NB4 (cell line): ENCODE results near the gene STK40.

Experiments
- POLR2A ChIP-seq: IDR thresholded peaks from 2 replicates; pipeline ENCODE4 v1.6.1; 2011; ENCODE audit warnings: mild to moderate bottlenecking; ENCODE audit not compliant: insufficient read length; ENCODE audit errors: extremely low read depth
- TF ChIP-seq, protein P1 (sequence below): IDR thresholded peaks from 2 replicates; pipeline ENCODE4 v1.6.1; 2011; ENCODE audit warnings: low read depth, low read length
- TF ChIP-seq, protein P2 (sequence below): IDR thresholded peaks from one replicate; pipeline ENCODE4 v1.5.1; 2012; ENCODE audit warnings: low read depth, low read length

- TF ChIP-seq, protein P1, sequence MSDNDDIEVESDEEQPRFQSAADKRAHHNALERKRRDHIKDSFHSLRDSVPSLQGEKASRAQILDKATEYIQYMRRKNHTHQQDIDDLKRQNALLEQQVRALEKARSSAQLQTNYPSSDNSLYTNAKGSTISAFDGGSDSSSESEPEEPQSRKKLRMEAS: no peak
- TF ChIP-seq, protein P2, sequence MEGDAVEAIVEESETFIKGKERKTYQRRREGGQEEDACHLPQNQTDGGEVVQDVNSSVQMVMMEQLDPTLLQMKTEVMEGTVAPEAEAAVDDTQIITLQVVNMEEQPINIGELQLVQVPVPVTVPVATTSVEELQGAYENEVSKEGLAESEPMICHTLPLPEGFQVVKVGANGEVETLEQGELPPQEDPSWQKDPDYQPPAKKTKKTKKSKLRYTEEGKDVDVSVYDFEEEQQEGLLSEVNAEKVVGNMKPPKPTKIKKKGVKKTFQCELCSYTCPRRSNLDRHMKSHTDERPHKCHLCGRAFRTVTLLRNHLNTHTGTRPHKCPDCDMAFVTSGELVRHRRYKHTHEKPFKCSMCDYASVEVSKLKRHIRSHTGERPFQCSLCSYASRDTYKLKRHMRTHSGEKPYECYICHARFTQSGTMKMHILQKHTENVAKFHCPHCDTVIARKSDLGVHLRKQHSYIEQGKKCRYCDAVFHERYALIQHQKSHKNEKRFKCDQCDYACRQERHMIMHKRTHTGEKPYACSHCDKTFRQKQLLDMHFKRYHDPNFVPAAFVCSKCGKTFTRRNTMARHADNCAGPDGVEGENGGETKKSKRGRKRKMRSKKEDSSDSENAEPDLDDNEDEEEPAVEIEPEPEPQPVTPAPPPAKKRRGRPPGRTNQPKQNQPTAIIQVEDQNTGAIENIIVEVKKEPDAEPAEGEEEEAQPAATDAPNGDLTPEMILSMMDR: no peak
- TF ChIP-seq POLR2A: no peak
Measured at GRCh38 chr1:36372617-36373016, 13.1 kb downstream of the STK40 start.
